HCT116 (cell line): ENCODE data around the gene EXD3. TPM values are rescaled to one million over a fixed set of nuclear protein-coding genes. Genes with fewer than 3 reads are reported as not detected.

Experiments used
- ATAC-seq: fragments of 200-7000 bp; cut with Tn5 transposase; 2 replicates; pipeline ENCODE4 v1.9.1; 2020; ENCODE audit warnings: mild to moderate bottlenecking, moderate library complexity
- BruUV-seq: library from RNA; stranded (reverse); fragments of 400-500 nt; replicated peaks from 2 replicates; lab custom pipeline; 2021; lab: Mats Ljungman, UMichigan
- CTCF ChIA-PET: fragments of 300-600 bp; sonication (Branson Sonifier 250); formaldehyde crosslinking; loops from one replicate; lab custom pipeline; 2021; ENCODE audit warnings: antibody characterized with exemption; lab: Charles Lee
- POLR2A ChIA-PET: fragments of 300-600, 350-600 bp; sonication (Branson Sonifier 250); formaldehyde crosslinking; loops from one replicate; lab custom pipeline; 2021; ENCODE audit warnings: antibody characterized with exemption; lab: Charles Lee
- RAD21 ChIA-PET, 2 experiments: fragments of 300-600 bp; sonication (Branson Sonifier 250); formaldehyde crosslinking; loops; one replicate each; lab custom pipeline; 2023; ENCODE audit warnings: low total read pairs in 2 of 2; ENCODE audit not compliant: uncharacterized antibody in 2 of 2, unreplicated experiment in 2 of 2, low non-redundant PET in 1 of 2; lab: Charles Lee
- DNase-seq: peaks from one replicate; pipeline ENCODE4 v3.0.0-alpha.2; 2010; ENCODE audit warnings: low read depth, low spot score
- H2AFZ ChIP-seq: fragments of 200-600 bp; shearing (Covaris generic), sonication (generic); 2 replicates; pipeline ENCODE4 v1.6.1; 2017; ENCODE audit warnings: low read depth, mixed run types, mixed read lengths, antibody characterized with exemption, low read length; ENCODE audit not compliant: poor library complexity, severe bottlenecking
- H3K27ac ChIP-seq: 2 replicates; pipeline ENCODE4 v1.5.1; 2012; ENCODE audit warnings: low read depth, low read length
- H3K27me3 ChIP-seq: fragments of 200-600 bp; sonication (generic); 2 replicates; pipeline ENCODE4 v1.6.1; 2016; ENCODE audit warnings: mixed run types, low read length, mixed read lengths; ENCODE audit not compliant: insufficient read depth
- H3K36me3 ChIP-seq, 2 experiments: fragments of 200-500 bp in 1 of 2; fragments of 200-600 bp in 1 of 2; sonication (Bioruptor generic) in 1 of 2; sonication (generic) in 1 of 2; 2 replicates each; pipeline versions ENCODE4 v1.5.1 to v1.6.1; 2014 to 2016; ENCODE audit warnings: low read length in 2 of 2, inconsistent platforms in 1 of 2, mixed read lengths in 1 of 2, mixed run types in 1 of 2; ENCODE audit not compliant: insufficient read depth in 2 of 2, control insufficient read depth in 1 of 2
- H3K4me1 ChIP-seq, 2 experiments: fragments of 200-600 bp in 1 of 2; sonication (generic) in 1 of 2; 2 replicates each; pipeline versions ENCODE4 v1.5.1 to v1.6.1; 2012 to 2017; ENCODE audit warnings: low read length in 2 of 2, inconsistent platforms in 1 of 2, mild to moderate bottlenecking in 1 of 2, mixed read lengths in 1 of 2, mixed run types in 1 of 2, moderate library complexity in 1 of 2; ENCODE audit not compliant: insufficient read depth in 2 of 2, control insufficient read depth in 1 of 2
- H3K4me2 ChIP-seq: fragments of 200-600 bp; sonication (generic); 2 replicates; pipeline ENCODE4 v1.6.1; 2017; ENCODE audit warnings: mixed run types, low read length, mixed read lengths
- H3K4me3 ChIP-seq, 2 experiments: fragments of 200-600 bp in 1 of 2; sonication (generic) in 1 of 2; replicated peaks in 1 of 2; 2 replicates each; pipeline ENCODE4 v1.5.1; 2011 to 2016; ENCODE audit warnings: low read length in 2 of 2, control low read depth in 1 of 2, low read depth in 1 of 2, mild to moderate bottlenecking in 1 of 2, mixed read lengths in 1 of 2, mixed run types in 1 of 2
- H3K79me2 ChIP-seq: fragments of 200-600 bp; sonication (generic); 2 replicates; pipeline ENCODE4 v1.6.1; 2017; ENCODE audit warnings: mild to moderate bottlenecking, mixed run types, low read length, moderate library complexity, mixed read lengths; ENCODE audit not compliant: insufficient read depth
- H3K9ac ChIP-seq: fragments of 200-600 bp; sonication (generic); 2 replicates; pipeline ENCODE4 v1.6.1; 2016; ENCODE audit warnings: low read length, mixed read lengths
- H3K9me2 ChIP-seq: fragments of 200-600 bp; sonication (generic), shearing (Covaris generic); 2 replicates; pipeline ENCODE4 v1.6.1; 2017; ENCODE audit warnings: mixed run types, mild to moderate bottlenecking, moderate library complexity; ENCODE audit not compliant: insufficient read depth
- H3K9me3 ChIP-seq, 2 experiments: fragments of 200-500 bp in 1 of 2; fragments of 200-600 bp in 1 of 2; sonication (Bioruptor generic) in 1 of 2; sonication (generic) in 1 of 2; 2 replicates each; pipeline ENCODE4 v1.6.1; 2014 to 2017; ENCODE audit warnings: low read length in 2 of 2, mixed read lengths in 2 of 2, inconsistent platforms in 1 of 2, low read depth in 1 of 2, mild to moderate bottlenecking in 1 of 2, mixed run types in 1 of 2, moderate library complexity in 1 of 2; ENCODE audit not compliant: control insufficient read depth in 1 of 2, insufficient read depth in 1 of 2
- H4K20me1 ChIP-seq: fragments of 200-600 bp; sonication (generic), shearing (Covaris generic); 2 replicates; pipeline ENCODE4 v1.6.1; 2017; ENCODE audit warnings: mixed run types, mild to moderate bottlenecking, moderate library complexity; ENCODE audit not compliant: insufficient read depth
- CBX3 ChIP-seq: IDR thresholded peaks from 2 replicates; pipeline ENCODE4 v1.6.1; 2012; ENCODE audit warnings: low read depth
- CEBPB ChIP-seq: IDR thresholded peaks from 2 replicates; pipeline ENCODE4 v1.6.1; 2012; ENCODE audit warnings: low read depth
- CTCF ChIP-seq, 3 experiments: fragments of 200-600 bp in 1 of 3; sonication (generic) in 1 of 3; IDR thresholded peaks in 2 of 3; conservative IDR thresholded peaks in 1 of 3; 2 replicates each; pipeline ENCODE4 v1.5.1; 2012 to 2017; ENCODE audit warnings: low read depth in 2 of 3, low read length in 2 of 3, antibody characterized with exemption in 1 of 3, borderline replicate concordance in 1 of 3, control low read depth in 1 of 3, mild to moderate bottlenecking in 1 of 3, mixed read lengths in 1 of 3, mixed run types in 1 of 3, moderate library complexity in 1 of 3; ENCODE audit not compliant: insufficient read depth in 1 of 3
- EGR1 ChIP-seq: IDR thresholded peaks from 2 replicates; pipeline ENCODE4 v1.6.1; 2012; ENCODE audit warnings: low read depth
- ELF1 ChIP-seq: IDR thresholded peaks from 2 replicates; pipeline ENCODE4 v1.6.1; 2012; ENCODE audit warnings: low read depth, borderline replicate concordance
- EZH2 ChIP-seq: fragments of 200-600 bp; sonication (generic); IDR thresholded peaks from 2 replicates; pipeline ENCODE4 v1.6.1; 2017; ENCODE audit warnings: antibody characterized with exemption, mixed run types
- EZH2phosphoT487 ChIP-seq: fragments of 200-600 bp; IDR thresholded peaks from 2 replicates; pipeline ENCODE4 v1.6.1; 2018; ENCODE audit warnings: antibody characterized with exemption, borderline replicate concordance
- FOSL1 ChIP-seq: IDR thresholded peaks from 2 replicates; pipeline ENCODE4 v1.6.1; 2012; ENCODE audit warnings: low read depth
- JUND ChIP-seq: IDR thresholded peaks from 2 replicates; pipeline ENCODE4 v1.6.1; 2012
- POLR2A ChIP-seq: IDR thresholded peaks from 2 replicates; pipeline ENCODE4 v1.7.0; 2011; ENCODE audit warnings: borderline replicate concordance; ENCODE audit not compliant: insufficient read depth, insufficient read length; ENCODE audit errors: extremely low read depth
- RAD21 ChIP-seq: IDR thresholded peaks from 2 replicates; pipeline ENCODE4 v1.6.1; 2012; ENCODE audit warnings: low read depth, mild to moderate bottlenecking
- SIN3A ChIP-seq: IDR thresholded peaks from 2 replicates; pipeline ENCODE4 v1.6.1; 2012; ENCODE audit warnings: low read depth
- SP1 ChIP-seq: IDR thresholded peaks from 2 replicates; pipeline ENCODE4 v1.6.1; 2012; ENCODE audit warnings: low read depth
- SRF ChIP-seq: IDR thresholded peaks from 2 replicates; pipeline ENCODE4 v1.6.1; 2012; ENCODE audit warnings: low read depth
- TCF7L2 ChIP-seq: IDR thresholded peaks from 2 replicates; pipeline ENCODE4 v1.7.0; 2011; ENCODE audit warnings: borderline replicate concordance, inconsistent platforms; ENCODE audit not compliant: insufficient read depth, insufficient read length; ENCODE audit errors: extremely low read depth
- YY1 ChIP-seq: IDR thresholded peaks from 2 replicates; pipeline ENCODE4 v1.6.1; 2011; ENCODE audit warnings: low read length, low read depth, moderate library complexity, mild to moderate bottlenecking; ENCODE audit not compliant: insufficient replicate concordance; ENCODE audit errors: extremely low read depth
- ZFX ChIP-seq: fragments of 450-650 bp; IDR thresholded peaks from 2 replicates; pipeline ENCODE4 v1.6.1; 2017
- intact Hi-C: fragments of 100-400 bp; cut with micrococcal nuclease; formaldehyde crosslinking; loops from 2 replicates; pipeline ENCODE4 v1.10.0; 2022
- total RNA-seq: library from RNA; stranded (reverse); gene quantifications from one replicate; pipeline ENCODE4 v1.2.1, GENCODE V29; 2021; ENCODE audit not compliant: unreplicated experiment
- TF ChIP-seq, protein P1 (sequence below): IDR thresholded peaks from 2 replicates; pipeline ENCODE4 v1.6.1; 2012
- TF ChIP-seq, protein P2 (sequence below): IDR thresholded peaks from 2 replicates; pipeline ENCODE4 v1.6.1; 2011; ENCODE audit warnings: mild to moderate bottlenecking, low read length, moderate library complexity; ENCODE audit not compliant: insufficient replicate concordance; ENCODE audit errors: extremely low read depth
- TF ChIP-seq, protein P3 (sequence below): IDR thresholded peaks from 2 replicates; pipeline ENCODE4 v1.6.1; 2012; ENCODE audit warnings: low read depth

Gene EXD3
- total RNA-seq, 1 experiment from 2014 or later: 25.4 TPM

DNA sequence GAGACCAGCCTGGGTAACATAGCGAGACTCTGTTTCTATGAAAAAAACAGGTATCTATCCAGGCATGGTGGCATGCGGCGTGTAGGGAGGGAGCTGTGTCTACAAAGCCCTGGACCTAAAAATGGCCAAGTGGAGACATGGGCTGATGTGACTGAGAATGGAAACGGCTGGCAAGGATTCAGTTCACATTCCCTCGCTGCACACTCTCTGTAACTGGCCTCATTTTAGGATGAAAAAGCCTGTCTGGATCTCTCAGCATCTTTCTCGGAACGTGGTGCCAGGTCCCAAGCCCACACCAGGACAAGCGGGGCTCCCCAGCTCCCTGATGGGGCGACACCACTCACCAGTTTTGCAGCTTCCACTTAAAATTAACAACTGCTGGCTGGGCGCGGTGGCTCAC is 13.4 kb downstream of the EXD3 start:
- Histone ChIP-seq H3K27ac (no peak overlapping the region), H3K4me2 (no peak overlapping the region), H3K79me2 (peaks cover 11% of the 10 kb centered on the region; the same call in 1 of the 2 replicates), H3K9me3 (no peaks in the 10 kb centered on the region), H3K4me3 (no peak overlapping the region), H2AFZ (no peak overlapping the region), H3K9me2 (no peaks in the 10 kb centered on the region), H4K20me1 (no peaks in the 10 kb centered on the region), H3K36me3 (no peaks in the 10 kb centered on the region), H3K9ac (no peak overlapping the region), H3K4me1 (peaks cover 46 to 69% of the 10 kb centered on the region in 2 experiments), H3K27me3 (no peaks in the 10 kb centered on the region)
- TF ChIP-seq SP1 (no peak), SRF (no peak), EZH2phosphoT487 (no peak), CBX3 (no peak), FOSL1 (no peak), TCF7L2 (no peak), POLR2A (no peak), CEBPB (no peak), EGR1 (no peak), SIN3A (no peak), ELF1 (no peak), JUND (no peak), YY1 (no peak), EZH2 (no peak), ZFX (no peak), CTCF (IDR thresholded peaks at IDR 0.05 in 2 of 3, conservative IDR thresholded peaks at IDR 0.05 in 1 of 3; ENCODE audit: borderline replicate concordance in 1 of 3, insufficient read depth in 1 of 3, low read depth in 2 of 3, low read length in 2 of 3) (no peak), RAD21 (no peak)
- TF ChIP-seq, protein P1, sequence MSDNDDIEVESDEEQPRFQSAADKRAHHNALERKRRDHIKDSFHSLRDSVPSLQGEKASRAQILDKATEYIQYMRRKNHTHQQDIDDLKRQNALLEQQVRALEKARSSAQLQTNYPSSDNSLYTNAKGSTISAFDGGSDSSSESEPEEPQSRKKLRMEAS: no peak
- TF ChIP-seq, protein P2, sequence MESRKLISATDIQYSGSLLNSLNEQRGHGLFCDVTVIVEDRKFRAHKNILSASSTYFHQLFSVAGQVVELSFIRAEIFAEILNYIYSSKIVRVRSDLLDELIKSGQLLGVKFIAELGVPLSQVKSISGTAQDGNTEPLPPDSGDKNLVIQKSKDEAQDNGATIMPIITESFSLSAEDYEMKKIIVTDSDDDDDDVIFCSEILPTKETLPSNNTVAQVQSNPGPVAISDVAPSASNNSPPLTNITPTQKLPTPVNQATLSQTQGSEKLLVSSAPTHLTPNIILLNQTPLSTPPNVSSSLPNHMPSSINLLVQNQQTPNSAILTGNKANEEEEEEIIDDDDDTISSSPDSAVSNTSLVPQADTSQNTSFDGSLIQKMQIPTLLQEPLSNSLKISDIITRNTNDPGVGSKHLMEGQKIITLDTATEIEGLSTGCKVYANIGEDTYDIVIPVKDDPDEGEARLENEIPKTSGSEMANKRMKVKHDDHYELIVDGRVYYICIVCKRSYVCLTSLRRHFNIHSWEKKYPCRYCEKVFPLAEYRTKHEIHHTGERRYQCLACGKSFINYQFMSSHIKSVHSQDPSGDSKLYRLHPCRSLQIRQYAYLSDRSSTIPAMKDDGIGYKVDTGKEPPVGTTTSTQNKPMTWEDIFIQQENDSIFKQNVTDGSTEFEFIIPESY: no peak
- TF ChIP-seq, protein P3, sequence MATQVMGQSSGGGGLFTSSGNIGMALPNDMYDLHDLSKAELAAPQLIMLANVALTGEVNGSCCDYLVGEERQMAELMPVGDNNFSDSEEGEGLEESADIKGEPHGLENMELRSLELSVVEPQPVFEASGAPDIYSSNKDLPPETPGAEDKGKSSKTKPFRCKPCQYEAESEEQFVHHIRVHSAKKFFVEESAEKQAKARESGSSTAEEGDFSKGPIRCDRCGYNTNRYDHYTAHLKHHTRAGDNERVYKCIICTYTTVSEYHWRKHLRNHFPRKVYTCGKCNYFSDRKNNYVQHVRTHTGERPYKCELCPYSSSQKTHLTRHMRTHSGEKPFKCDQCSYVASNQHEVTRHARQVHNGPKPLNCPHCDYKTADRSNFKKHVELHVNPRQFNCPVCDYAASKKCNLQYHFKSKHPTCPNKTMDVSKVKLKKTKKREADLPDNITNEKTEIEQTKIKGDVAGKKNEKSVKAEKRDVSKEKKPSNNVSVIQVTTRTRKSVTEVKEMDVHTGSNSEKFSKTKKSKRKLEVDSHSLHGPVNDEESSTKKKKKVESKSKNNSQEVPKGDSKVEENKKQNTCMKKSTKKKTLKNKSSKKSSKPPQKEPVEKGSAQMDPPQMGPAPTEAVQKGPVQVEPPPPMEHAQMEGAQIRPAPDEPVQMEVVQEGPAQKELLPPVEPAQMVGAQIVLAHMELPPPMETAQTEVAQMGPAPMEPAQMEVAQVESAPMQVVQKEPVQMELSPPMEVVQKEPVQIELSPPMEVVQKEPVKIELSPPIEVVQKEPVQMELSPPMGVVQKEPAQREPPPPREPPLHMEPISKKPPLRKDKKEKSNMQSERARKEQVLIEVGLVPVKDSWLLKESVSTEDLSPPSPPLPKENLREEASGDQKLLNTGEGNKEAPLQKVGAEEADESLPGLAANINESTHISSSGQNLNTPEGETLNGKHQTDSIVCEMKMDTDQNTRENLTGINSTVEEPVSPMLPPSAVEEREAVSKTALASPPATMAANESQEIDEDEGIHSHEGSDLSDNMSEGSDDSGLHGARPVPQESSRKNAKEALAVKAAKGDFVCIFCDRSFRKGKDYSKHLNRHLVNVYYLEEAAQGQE: no peak
- ATAC-seq: no peak
- DNase-seq: no peak
- ChIA-PET POLR2A (interaction anchor here (0.9 to 1.1 kb wide), 2 partner anchors 107 to 132 kb away, joined by 3 read pairs; partner anchors contain the start of genes NRARP and TOR4A), CTCF (interaction anchor here (0.8 to 2.1 kb wide), 2 partner anchors 108 to 123 kb away, joined by 3 to 5 read pairs; partner anchors contain the start of gene NRARP), RAD21 (interaction anchor here in 1 of 2 experiments (0.6 kb wide), 1 partner anchor 13 kb away, joined by 11 read pairs; the partner anchor contains the start of genes EXD3 and NOXA1)
- BruUV-seq: no TSS peak
- intact Hi-C loops: no loop called here
